ENCODE results near the gene ARHGAP1. TPM values are rescaled to one million over a fixed set of nuclear protein-coding genes. Genes with fewer than 3 reads are reported as not detected.

The ARHGAP1 gene
- total RNA-seq, 2 experiments from 2014 or later: 16.3 to 42.6 TPM

- no peak overlapping the region for H3K27ac ChIP-seq (ENCODE audit: low read depth, low read length, poor library complexity, severe bottlenecking)
- H3K4me2 ChIP-seq (ENCODE audit: low read length): no peak overlapping the region
- H3K36me3 ChIP-seq (ENCODE audit: insufficient read depth, low read length): peaks cover 58% of the 10 kb centered on the region
- H2AFZ ChIP-seq (ENCODE audit: low read length): no peak overlapping the region
- ChIA-PET CTCF (ENCODE audit: unreplicated experiment) (no interaction called here), POLR2A (interaction anchor here (0.7 to 1.0 kb wide), 2 partner anchors 22 to 45 kb away, joined by 3 to 4 read pairs; no protein-coding TSS in a partner anchor)
- no peaks in the 10 kb centered on the region for H3K9me2 ChIP-seq (ENCODE audit: insufficient read depth, low read length)
- H3K4me3 ChIP-seq (ENCODE audit: low read depth, low read length, poor library complexity, severe bottlenecking): no peak overlapping the region
- H4K20me1 ChIP-seq (ENCODE audit: insufficient read depth, low read length): no peaks in the 10 kb centered on the region
- intact Hi-C loops (cut with micrococcal nuclease; ENCODE audit: unreplicated experiment): no loop called here
- no peaks in the 10 kb centered on the region for H3K9me3 ChIP-seq (ENCODE audit: low read length)
- BruUV-seq (replicated peaks): no TSS peak
- H3K79me2 ChIP-seq (ENCODE audit: insufficient read depth, low read depth, low read length): no peaks in the 10 kb centered on the region
- no peaks in the 10 kb centered on the region for H3K4me1 ChIP-seq (ENCODE audit: insufficient read depth, low read length, poor library complexity, severe bottlenecking)
- no peak for DNase-seq (ENCODE audit: low spot score)
- TF ChIP-seq CTCF (conservative IDR thresholded peaks at IDR 0.05; ENCODE audit: low read length) (no peak), EZH2phosphoT487 (IDR thresholded peaks at IDR 0.05; ENCODE audit: borderline replicate concordance, low read depth, low read length) (no peak)
Measured at GRCh38 chr11:46663277-46663940, 37.0 kb downstream of the ARHGAP1 start.

DNA sequence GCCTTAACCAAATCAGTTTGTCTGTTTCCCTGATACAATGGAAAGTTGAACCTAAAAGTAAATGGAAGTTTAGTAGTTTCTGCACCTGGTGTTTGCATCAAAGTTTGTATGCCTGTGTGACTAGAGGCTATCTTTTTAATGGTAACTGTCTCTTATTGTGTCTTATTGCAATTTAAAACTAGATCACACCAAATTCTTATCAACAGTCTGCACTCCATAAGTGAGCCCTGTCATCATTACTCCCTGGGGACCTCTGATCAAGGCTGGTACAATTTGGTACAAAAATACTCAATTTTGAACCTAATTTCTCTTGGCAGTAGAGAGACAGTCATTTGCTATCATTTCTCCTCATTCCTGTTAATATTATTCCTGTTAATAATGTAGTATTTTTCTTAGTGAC lies 38.1 kb downstream of the ARHGAP1 start:
- ChIA-PET CTCF (ENCODE audit: unreplicated experiment) (no interaction called here), POLR2A (interaction anchor here (1.0 kb wide), 2 partner anchors 9 to 31 kb away, joined by 3 read pairs; no protein-coding TSS in a partner anchor)
- H3K4me1 ChIP-seq (ENCODE audit: insufficient read depth, low read length, poor library complexity, severe bottlenecking): no peaks in the 10 kb centered on the region
- H3K9me3 ChIP-seq (ENCODE audit: low read length): no peaks in the 10 kb centered on the region
- TSS peak; percentile 37 for BruUV-seq (replicated peaks)
- no peaks in the 10 kb centered on the region for H3K79me2 ChIP-seq (ENCODE audit: insufficient read depth, low read depth, low read length)
- H3K4me2 ChIP-seq (ENCODE audit: low read length): no peak overlapping the region
- H4K20me1 ChIP-seq (ENCODE audit: insufficient read depth, low read length): no peaks in the 10 kb centered on the region
- no peaks in the 10 kb centered on the region for H3K9me2 ChIP-seq (ENCODE audit: insufficient read depth, low read length)
- H3K4me3 ChIP-seq (ENCODE audit: low read depth, low read length, poor library complexity, severe bottlenecking): no peak overlapping the region
- no peak overlapping the region for H3K27ac ChIP-seq (ENCODE audit: low read depth, low read length, poor library complexity, severe bottlenecking)
- peaks cover 57% of the 10 kb centered on the region for H3K36me3 ChIP-seq (ENCODE audit: insufficient read depth, low read length)
- no peak for TF ChIP-seq EZH2phosphoT487 (IDR thresholded peaks at IDR 0.05; ENCODE audit: borderline replicate concordance, low read depth, low read length)
- TF ChIP-seq CTCF (conservative IDR thresholded peaks at IDR 0.05; ENCODE audit: low read length): no peak
- H2AFZ ChIP-seq (ENCODE audit: low read length): no peak overlapping the region
- intact Hi-C loops (cut with micrococcal nuclease; ENCODE audit: unreplicated experiment): no loop called here
- no peak for DNase-seq (ENCODE audit: low spot score)

- no peaks in the 10 kb centered on the region for H3K79me2 ChIP-seq (ENCODE audit: insufficient read depth, low read depth, low read length)
- TF ChIP-seq CTCF (conservative IDR thresholded peaks at IDR 0.05; ENCODE audit: low read length): no peak
- no peak for TF ChIP-seq EZH2phosphoT487 (IDR thresholded peaks at IDR 0.05; ENCODE audit: borderline replicate concordance, low read depth, low read length)
- no peaks in the 10 kb centered on the region for H3K4me1 ChIP-seq (ENCODE audit: insufficient read depth, low read length, poor library complexity, severe bottlenecking)
- peaks cover 57% of the 10 kb centered on the region for H3K36me3 ChIP-seq (ENCODE audit: insufficient read depth, low read length)
- no peak overlapping the region for H3K27ac ChIP-seq (ENCODE audit: low read depth, low read length, poor library complexity, severe bottlenecking)
- CTCF ChIA-PET (ENCODE audit: unreplicated experiment): no interaction called here
- H4K20me1 ChIP-seq (ENCODE audit: insufficient read depth, low read length): no peaks in the 10 kb centered on the region
- no peak for DNase-seq (ENCODE audit: low spot score)
- H3K9me2 ChIP-seq (ENCODE audit: insufficient read depth, low read length): no peaks in the 10 kb centered on the region
- H3K4me2 ChIP-seq (ENCODE audit: low read length): no peak overlapping the region
- BruUV-seq (replicated peaks): no TSS peak
- intact Hi-C loops (cut with micrococcal nuclease; ENCODE audit: unreplicated experiment): no loop called here
- no peaks in the 10 kb centered on the region for H3K9me3 ChIP-seq (ENCODE audit: low read length)
- POLR2A ChIA-PET: interaction anchor here (0.7 to 1.0 kb wide), 4 partner anchors 8 to 122 kb away, joined by 3 to 4 read pairs (median 3); partner anchors contain the start of gene ATG13
- H3K4me3 ChIP-seq (ENCODE audit: low read depth, low read length, poor library complexity, severe bottlenecking): no peak overlapping the region
- no peak overlapping the region for H2AFZ ChIP-seq (ENCODE audit: low read length)
Measured at GRCh38 chr11:46661836-46662235, 38.6 kb downstream of the ARHGAP1 start.
